ENCODE results near the gene HOXB7. TPM values are rescaled to one million over a fixed set of nuclear protein-coding genes. Genes with fewer than 3 reads are reported as not detected.

The HOXB7 gene
- total RNA-seq, 1 experiment from 2014 or later = not detected

GRCh38 chr17:48615963-48616716 lies 5.3 kb upstream of the HOXB7 start:
- ATAC-seq (no peak), DNase-seq (ENCODE audit: low spot score) (no peak)
- H3K27ac Mint-ChIP-seq = no peak overlapping the region
- ChIA-PET POLR2A (no interaction called here), CTCF (interaction anchor here (1.2 to 2.8 kb wide), 3 partner anchors 20 to 280 kb away, joined by 3 to 12 read pairs (median 5); no protein-coding TSS in a partner anchor)
- peaks cover 37% of the 10 kb centered on the region for H3K4me1 Mint-ChIP-seq
- peaks cover 100% of the 10 kb centered on the region; the same call in 1 of the 2 replicates for H3K27me3 Mint-ChIP-seq (ENCODE audit: low read depth)
- no peaks in the 10 kb centered on the region for H3K9me3 Mint-ChIP-seq
- H3K36me3 Mint-ChIP-seq = no peaks in the 10 kb centered on the region
- H3K4me3 Mint-ChIP-seq = no peak overlapping the region
- TF ChIP-seq ELF4 (CRISPR knock-in tag; IDR thresholded peaks at IDR 0.05; ENCODE audit: low read depth) (no peak), E2F4 (CRISPR knock-in tag; IDR thresholded peaks at IDR 0.05; ENCODE audit: borderline replicate concordance, low read depth) (no peak), ZNF532 (CRISPR knock-in tag; IDR thresholded peaks at IDR 0.05; ENCODE audit: borderline replicate concordance) (no peak), ZNF423 (CRISPR knock-in tag; IDR thresholded peaks at IDR 0.05) (no peak), AFF4 (CRISPR knock-in tag; IDR thresholded peaks at IDR 0.05; ENCODE audit: borderline replicate concordance) (no peak), IRF1 (CRISPR knock-in tag; IDR thresholded peaks at IDR 0.05) (no peak)

GRCh38 chr17:48615047-48615962 lies 4.5 kb upstream of the HOXB7 start, which contains the start of gene HOXB8:
TSS of gene HOXB8 (minus strand) at chr17:48615292. CDS start at chr17:48614704, 588 bp downstream.
- Mint-ChIP-seq H3K9me3 (no peaks in the 10 kb centered on the region), H3K27me3 (ENCODE audit: low read depth) (peaks cover 100% of the 10 kb centered on the region; the same call in 1 of the 2 replicates), H3K36me3 (no peaks in the 10 kb centered on the region), H3K4me3 (no peak within 1 kb of the TSS; the same call in 1 of the 2 replicates), H3K27ac (no peak within 1 kb of the TSS), H3K4me1 (peaks cover 42% of the 10 kb centered on the region)
- CTCF ChIA-PET = interaction anchor here (0.8 to 1.4 kb wide), 6 partner anchors 10 to 23 kb away, joined by 3 to 5 read pairs (median 4); no protein-coding TSS in a partner anchor
- POLR2A ChIA-PET = interaction anchor here (0.5 kb wide), 1 partner anchor 1359 kb away, joined by 3 read pairs; no protein-coding TSS in a partner anchor
- no peak for ATAC-seq
- no peak for DNase-seq (ENCODE audit: low spot score)
- no peak for TF ChIP-seq ZMAT4 (CRISPR knock-in tag; IDR thresholded peaks at IDR 0.05)
- no peak for TF ChIP-seq FOXP4 (CRISPR knock-in tag; IDR thresholded peaks at IDR 0.05)
- no peak for TF ChIP-seq E2F5 (CRISPR knock-in tag; IDR thresholded peaks at IDR 0.05)
- TF ChIP-seq ELF4 (CRISPR knock-in tag; IDR thresholded peaks at IDR 0.05; ENCODE audit: low read depth) = no peak
- no peak for TF ChIP-seq E2F1 (CRISPR knock-in tag; IDR thresholded peaks at IDR 0.05)
- no peak for TF ChIP-seq ATF2 (CRISPR knock-in tag; IDR thresholded peaks at IDR 0.05; ENCODE audit: borderline replicate concordance, low read depth)
- TF ChIP-seq MYBL2 (CRISPR knock-in tag; IDR thresholded peaks at IDR 0.05) = no peak
